IMR-90 (cell line): ENCODE results near the gene CD46. TPM values are rescaled to one million over a fixed set of nuclear protein-coding genes. Genes with fewer than 3 reads are reported as not detected.

ENCODE experiments used
- ATAC-seq: fragments of 200-7000 bp; cut with Tn5 transposase; 2 replicates; pipeline ENCODE4 v1.9.1; 2020; ENCODE audit warnings: low read depth, mild to moderate bottlenecking, moderate library complexity
- BruUV-seq: library from RNA; stranded (reverse); fragments of 400-500 nt; replicated peaks from 2 replicates; lab custom pipeline; 2021; lab: Mats Ljungman, UMichigan
- CTCF ChIA-PET: fragments of 300-600 bp; formaldehyde crosslinking; extraction: SDS; loops from one replicate; lab custom pipeline; 2021; ENCODE audit warnings: antibody characterized with exemption; lab: Yijun Ruan, JAX
- POLR2A ChIA-PET: fragments of 300-600 bp; sonication (Branson Sonifier 250); formaldehyde crosslinking; loops from one replicate; lab custom pipeline; 2022; ENCODE audit warnings: antibody characterized with exemption; ENCODE audit not compliant: unreplicated experiment; lab: Charles Lee
- DNase-seq: peaks from one replicate; pipeline ENCODE4 v3.0.0; 2013
- H2AFZ ChIP-seq: replicated peaks from 2 replicates; pipeline ENCODE3; 2013; ENCODE audit warnings: low read length, mild to moderate bottlenecking; ENCODE audit not compliant: poor library complexity
- H2AK5ac ChIP-seq: 2 replicates; pipeline ENCODE4 v1.6.1; 2013; ENCODE audit warnings: low read depth, low read length, inconsistent platforms
- H2AK9ac ChIP-seq: replicated peaks from 2 replicates; pipeline ENCODE3; 2013; ENCODE audit warnings: mild to moderate bottlenecking, low read depth, low read length, moderate library complexity; ENCODE audit not compliant: poor library complexity
- H2BK120ac ChIP-seq: 2 replicates; pipeline ENCODE4 v1.6.1; 2013; ENCODE audit warnings: low read depth, low read length, inconsistent platforms
- H2BK15ac ChIP-seq: 3 replicates; pipeline ENCODE4 v1.6.1; 2013; ENCODE audit warnings: low read depth, low read length, inconsistent platforms
- H2BK20ac ChIP-seq: 2 replicates; pipeline ENCODE4 v1.6.1; 2013; ENCODE audit warnings: low read depth, mild to moderate bottlenecking, inconsistent platforms, low read length, moderate library complexity
- H2BK5ac ChIP-seq: 2 replicates; pipeline ENCODE4 v1.6.1; 2013; ENCODE audit warnings: mild to moderate bottlenecking, low read depth, low read length, inconsistent platforms; ENCODE audit not compliant: poor library complexity, severe bottlenecking
- H3K14ac ChIP-seq: replicated peaks from 2 replicates; pipeline ENCODE4 v1.6.1; 2013; ENCODE audit warnings: low read depth, low read length, inconsistent platforms
- H3K18ac ChIP-seq: 2 replicates; pipeline ENCODE4 v1.6.1; 2013; ENCODE audit warnings: low read depth, low read length, control low read depth
- H3K23ac ChIP-seq: 2 replicates; pipeline ENCODE4 v1.6.1; 2013; ENCODE audit warnings: low read depth, low read length, inconsistent platforms
- H3K27ac ChIP-seq: 2 replicates; pipeline ENCODE4 v1.5.1; 2013; ENCODE audit warnings: mild to moderate bottlenecking, control low read depth, low read length; ENCODE audit not compliant: insufficient read depth
- H3K27me3 ChIP-seq: 2 replicates; pipeline ENCODE4 v1.6.1; 2013; ENCODE audit warnings: low read length; ENCODE audit not compliant: control insufficient read depth, insufficient read depth
- H3K36me3 ChIP-seq: 2 replicates; pipeline ENCODE4 v1.6.1; 2013; ENCODE audit warnings: low read length, mixed read lengths; ENCODE audit not compliant: control insufficient read depth, insufficient read depth
- H3K4ac ChIP-seq: 2 replicates; pipeline ENCODE4 v1.6.1; 2013; ENCODE audit warnings: low read depth, low read length, inconsistent platforms
- H3K4me1 ChIP-seq: 2 replicates; pipeline ENCODE4 v1.6.1; 2013; ENCODE audit warnings: low read length, mixed read lengths; ENCODE audit not compliant: control insufficient read depth, insufficient read depth
- H3K4me2 ChIP-seq: 2 replicates; pipeline ENCODE4 v1.6.1; 2013; ENCODE audit warnings: low read depth, mild to moderate bottlenecking, control low read depth, low read length, moderate library complexity
- H3K4me3 ChIP-seq: 2 replicates; pipeline ENCODE4 v1.5.1; 2013; ENCODE audit warnings: low read depth, mild to moderate bottlenecking, control low read depth, low read length, moderate library complexity; ENCODE audit not compliant: insufficient read depth
- H3K56ac ChIP-seq: 2 replicates; pipeline ENCODE4 v1.6.1; 2013; ENCODE audit warnings: low read length, inconsistent platforms; ENCODE audit not compliant: insufficient read depth; ENCODE audit errors: extremely low read depth
- H3K79me1 ChIP-seq, 2 experiments: 2 replicates each; pipeline ENCODE4 v1.6.1; 2013; ENCODE audit warnings: low read length in 2 of 2, inconsistent platforms in 1 of 2, low read depth in 1 of 2
- H3K9ac ChIP-seq: 2 replicates; pipeline ENCODE4 v1.6.1; 2013; ENCODE audit warnings: low read depth, low read length, control low read depth
- H3K9me1 ChIP-seq: 2 replicates; pipeline ENCODE4 v1.6.1; 2013; ENCODE audit warnings: low read length, inconsistent platforms; ENCODE audit not compliant: insufficient read depth
- H3K9me3 ChIP-seq: 2 replicates; pipeline ENCODE4 v1.6.1; 2013; ENCODE audit warnings: low read length; ENCODE audit not compliant: control insufficient read depth, insufficient read depth
- H4K20me1 ChIP-seq: 2 replicates; pipeline ENCODE4 v1.6.1; 2013; ENCODE audit warnings: low read length, inconsistent platforms; ENCODE audit not compliant: insufficient read depth
- H4K5ac ChIP-seq: 2 replicates; pipeline ENCODE4 v1.6.1; 2013; ENCODE audit warnings: mild to moderate bottlenecking, low read depth, low read length, control low read depth
- H4K8ac ChIP-seq, 2 experiments: 2 replicates each; pipeline ENCODE4 v1.6.1; 2013; ENCODE audit warnings: low read depth in 2 of 2, low read length in 2 of 2, control low read depth in 1 of 2, inconsistent platforms in 1 of 2
- H4K91ac ChIP-seq: 2 replicates; pipeline ENCODE4 v1.6.1; 2013; ENCODE audit warnings: low read depth, low read length, inconsistent platforms; ENCODE audit not compliant: insufficient read depth
- CHD1 ChIP-seq: IDR thresholded peaks from 2 replicates; pipeline ENCODE4 v1.6.1; 2012; ENCODE audit warnings: low read depth, low read length, improper control_type of control experiment
- CTCF ChIP-seq: conservative IDR thresholded peaks from 2 replicates; pipeline ENCODE4 v1.5.1; 2012; ENCODE audit warnings: mild to moderate bottlenecking, low read depth, low read length, improper control_type of control experiment
- SMC3 ChIP-seq: fragments of 150-350 bp; IDR thresholded peaks from 2 replicates; pipeline ENCODE4 v1.6.1; 2016; ENCODE audit warnings: low read depth, mild to moderate bottlenecking, antibody characterized with exemption, low read length, moderate library complexity
- WGBS, 2 experiments: methylation state at CpG; one replicate each; pipeline versions ENCODE4 v1.1.5 to v1.1.7; 2013; ENCODE audit warnings: missing lambda C conversion rate in 2 of 2; ENCODE audit not compliant: insufficient read length in 1 of 2; ENCODE audit errors: extremely low coverage in 2 of 2; 5-methylcytosine and 5-hydroxymethylcytosine counted together
- dilution Hi-C: fragments of 300-500 bp; cut with HindIII; formaldehyde crosslinking; loops from one replicate; pipeline ENCODE4 v1.14.3; 2018; ENCODE audit warnings: low sequenced_read_pairs; ENCODE audit not compliant: unreplicated experiment
- in situ Hi-C: fragments of 300-500 bp; cut with MboI; formaldehyde crosslinking; loops from 3 replicates; pipeline ENCODE4 v1.14.3; 2019; ENCODE audit warnings: low sequenced_read_pairs, inconsistent platforms, mixed read lengths
- intact Hi-C: fragments of 100-400 bp; cut with micrococcal nuclease; formaldehyde crosslinking; loops from 2 replicates; pipeline ENCODE4 v1.10.0; 2022
- polyA plus RNA-seq, 3 experiments: library from polyadenylated mRNA; depleted of rRNA; stranded (reverse); fragments of >200 nt; gene quantifications; 2 replicates each; pipeline ENCODE4 v1.2.3, GENCODE V29; 2012; ENCODE audit warnings: low replicate concordance in 1 of 3
- total RNA-seq: library from RNA; depleted of rRNA; stranded (reverse); fragments of >200 nt; gene quantifications from 2 replicates; pipeline ENCODE4 v1.2.3, GENCODE V29; 2012

Gene CD46
- total and polyA plus RNA-seq, 2 of the 4 experiments (the other 2 are of a cell fraction) = 37.1 to 82.0 TPM

- ATAC-seq = no peak
- H3K9ac ChIP-seq = no peak overlapping the region
- H3K56ac ChIP-seq = no peak overlapping the region
- H2AK5ac ChIP-seq = no peak overlapping the region
- no peak overlapping the region for H2BK20ac ChIP-seq
- BruUV-seq = no TSS peak
- no peak overlapping the region for H2BK15ac ChIP-seq
- H3K4ac ChIP-seq = no peak overlapping the region
- H4K5ac ChIP-seq = no peak overlapping the region
- no peaks in the 10 kb centered on the region for H3K9me3 ChIP-seq
- no peaks in the 10 kb centered on the region for H3K27me3 ChIP-seq
- H3K14ac ChIP-seq = no peak overlapping the region
- no CpG with 5 or more reads among the region's 2 CpGs for WGBS, 2 experiments
- no peaks in the 10 kb centered on the region for H3K79me1 ChIP-seq
- H3K27ac ChIP-seq = no peak overlapping the region
- no peaks in the 10 kb centered on the region for H4K20me1 ChIP-seq
- H3K4me3 ChIP-seq = no peak overlapping the region
- H3K9me1 ChIP-seq = no peaks in the 10 kb centered on the region
- ChIA-PET POLR2A (no interaction called here), CTCF (no interaction called here)
- H3K4me2 ChIP-seq = no peak overlapping the region
- no peak overlapping the region for H2BK120ac ChIP-seq
- no peak for DNase-seq
- in situ Hi-C loops = no loop called here
- H3K18ac ChIP-seq = no peak overlapping the region
- no peak overlapping the region for H4K8ac ChIP-seq
- TF ChIP-seq SMC3 (no peak), CTCF (no peak), CHD1 (no peak)
- H2AK9ac ChIP-seq = no peak overlapping the region
- no peaks in the 10 kb centered on the region for H3K4me1 ChIP-seq
- no peak overlapping the region for H2AFZ ChIP-seq
- dilution Hi-C loops = no loop called here
- H2BK5ac ChIP-seq = no peak overlapping the region
- H3K23ac ChIP-seq = no peak overlapping the region
- H4K91ac ChIP-seq = no peak overlapping the region
- no peaks in the 10 kb centered on the region for H3K36me3 ChIP-seq
- intact Hi-C loops = no loop called here
These were observed 11.6 kb upstream of the CD46 start for GRCh38 chr1:207740207-207740606.
